ENCODE data around the gene TMEM132E.

DNA sequence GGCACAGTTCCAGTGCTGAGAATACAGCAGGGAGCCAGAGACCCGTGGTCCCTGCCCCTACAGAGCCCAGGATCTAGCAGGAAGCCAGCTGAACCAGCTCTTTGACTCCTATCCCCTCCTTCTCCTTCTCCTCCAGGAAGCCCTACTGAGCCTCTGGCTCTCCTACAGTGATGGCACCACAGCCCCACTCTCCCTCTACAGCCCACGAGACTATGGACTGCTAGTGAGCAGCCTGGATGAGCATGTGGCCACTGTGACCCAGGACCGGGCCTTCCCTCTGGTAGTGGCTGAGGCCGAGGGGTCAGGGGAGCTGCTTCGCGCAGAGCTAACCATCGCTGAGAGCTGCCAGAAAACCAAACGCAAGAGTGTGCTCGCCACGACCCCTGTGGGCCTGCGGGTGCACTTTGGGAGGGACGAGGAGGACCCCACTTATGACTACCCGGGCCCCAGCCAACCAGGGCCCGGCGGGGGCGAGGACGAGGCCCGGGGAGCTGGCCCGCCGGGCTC lies 57.7 kb downstream of the TMEM132E start:
- TF ChIP-seq, protein P1, sequence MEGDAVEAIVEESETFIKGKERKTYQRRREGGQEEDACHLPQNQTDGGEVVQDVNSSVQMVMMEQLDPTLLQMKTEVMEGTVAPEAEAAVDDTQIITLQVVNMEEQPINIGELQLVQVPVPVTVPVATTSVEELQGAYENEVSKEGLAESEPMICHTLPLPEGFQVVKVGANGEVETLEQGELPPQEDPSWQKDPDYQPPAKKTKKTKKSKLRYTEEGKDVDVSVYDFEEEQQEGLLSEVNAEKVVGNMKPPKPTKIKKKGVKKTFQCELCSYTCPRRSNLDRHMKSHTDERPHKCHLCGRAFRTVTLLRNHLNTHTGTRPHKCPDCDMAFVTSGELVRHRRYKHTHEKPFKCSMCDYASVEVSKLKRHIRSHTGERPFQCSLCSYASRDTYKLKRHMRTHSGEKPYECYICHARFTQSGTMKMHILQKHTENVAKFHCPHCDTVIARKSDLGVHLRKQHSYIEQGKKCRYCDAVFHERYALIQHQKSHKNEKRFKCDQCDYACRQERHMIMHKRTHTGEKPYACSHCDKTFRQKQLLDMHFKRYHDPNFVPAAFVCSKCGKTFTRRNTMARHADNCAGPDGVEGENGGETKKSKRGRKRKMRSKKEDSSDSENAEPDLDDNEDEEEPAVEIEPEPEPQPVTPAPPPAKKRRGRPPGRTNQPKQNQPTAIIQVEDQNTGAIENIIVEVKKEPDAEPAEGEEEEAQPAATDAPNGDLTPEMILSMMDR (conservative IDR thresholded peaks at IDR 0.05; ENCODE audit: low read depth, low read length): no peak
- no peak for TF ChIP-seq EZH2 (IDR thresholded peaks at IDR 0.05; ENCODE audit: borderline replicate concordance, low read depth, low read length, poor library complexity, severe bottlenecking)
